ENCODE results near the gene ALK. TPM values are rescaled to one million over a fixed set of nuclear protein-coding genes. Genes with fewer than 3 reads are reported as not detected.

The ALK gene
- total RNA-seq, 2 donors from 2014 or later, result 0.13 to 0.46 TPM

DNA sequence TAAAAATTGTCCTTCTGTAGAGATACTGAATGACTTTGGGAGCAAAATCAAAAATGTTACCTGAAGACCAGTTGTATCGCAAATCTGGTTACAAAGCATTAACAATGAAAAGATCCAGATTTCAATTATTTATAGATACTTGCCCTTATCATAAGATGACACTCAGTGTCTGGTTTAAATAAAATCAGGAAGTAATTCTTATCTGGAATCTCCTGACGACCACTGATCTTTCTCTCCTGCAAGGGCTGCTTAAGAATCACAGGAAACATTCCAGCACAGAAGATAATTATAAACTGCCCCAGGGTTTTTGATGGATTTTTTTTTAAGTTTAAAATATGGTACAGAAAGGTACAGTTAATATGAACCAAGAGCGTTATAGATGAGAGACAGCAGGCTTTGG lies 205.7 kb downstream of the ALK start:
- peaks cover 7% of the 10 kb centered on the region for H3K4me1 Mint-ChIP-seq
- no peaks in the 10 kb centered on the region for H3K36me3 Mint-ChIP-seq (ENCODE audit: low read depth)

DNA sequence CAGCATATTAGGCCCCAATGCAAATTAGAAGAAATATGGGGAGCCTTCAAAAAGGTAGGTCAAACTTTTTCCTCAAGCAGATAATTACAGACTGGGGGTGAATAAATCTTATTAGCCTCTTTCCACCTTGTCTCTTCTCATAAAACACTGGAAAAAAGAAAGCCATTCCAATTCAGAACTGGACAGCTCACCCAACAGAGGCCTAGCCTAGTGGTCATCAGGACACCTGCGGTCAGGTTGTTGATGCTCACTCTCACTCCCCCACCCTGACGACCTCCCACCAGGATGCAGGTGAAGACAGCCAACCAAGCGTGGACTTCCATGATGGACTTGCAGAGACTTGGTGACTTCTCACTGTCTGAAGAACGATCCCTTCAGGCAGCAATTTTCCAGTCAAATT lies 207.1 kb downstream of the ALK start:
- Mint-ChIP-seq H3K4me1 (peaks cover 7% of the 10 kb centered on the region), H3K4me3 (no peak overlapping the region), H3K9me3 (no peaks in the 10 kb centered on the region), H3K27me3 (ENCODE audit: insufficient read depth) (no peaks in the 10 kb centered on the region), H3K27ac (no peak overlapping the region), H3K36me3 (ENCODE audit: low read depth) (no peaks in the 10 kb centered on the region)
- 93 to 100% methylated on average over 3 to 4 of the region's 4 CpGs for WGBS, 2 experiments (ENCODE audit: insufficient coverage in 1 of 2, insufficient read length in 1 of 2)
- peak; percentile 48 for DNase-seq
- Histone ChIP-seq H3K27me3 (ENCODE audit: control insufficient read depth, insufficient read depth, low read length, poor library complexity, severe bottlenecking) (no peaks in the 10 kb centered on the region), H3K4me1 (ENCODE audit: control insufficient read depth, insufficient read depth, low read length) (no peaks in the 10 kb centered on the region), H3K4me3 (ENCODE audit: low read length) (no peak overlapping the region), H3K36me3 (ENCODE audit: control insufficient read depth, insufficient read depth, low read length) (no peaks in the 10 kb centered on the region), H3K27ac (ENCODE audit: low read depth, low read length) (no peak overlapping the region), H3K9me3 (ENCODE audit: control insufficient read depth, low read length) (no peaks in the 10 kb centered on the region), H3K9ac (ENCODE audit: extremely low read depth, low read length, poor library complexity, severe bottlenecking) (no peak overlapping the region)
- TF ChIP-seq, protein P1, sequence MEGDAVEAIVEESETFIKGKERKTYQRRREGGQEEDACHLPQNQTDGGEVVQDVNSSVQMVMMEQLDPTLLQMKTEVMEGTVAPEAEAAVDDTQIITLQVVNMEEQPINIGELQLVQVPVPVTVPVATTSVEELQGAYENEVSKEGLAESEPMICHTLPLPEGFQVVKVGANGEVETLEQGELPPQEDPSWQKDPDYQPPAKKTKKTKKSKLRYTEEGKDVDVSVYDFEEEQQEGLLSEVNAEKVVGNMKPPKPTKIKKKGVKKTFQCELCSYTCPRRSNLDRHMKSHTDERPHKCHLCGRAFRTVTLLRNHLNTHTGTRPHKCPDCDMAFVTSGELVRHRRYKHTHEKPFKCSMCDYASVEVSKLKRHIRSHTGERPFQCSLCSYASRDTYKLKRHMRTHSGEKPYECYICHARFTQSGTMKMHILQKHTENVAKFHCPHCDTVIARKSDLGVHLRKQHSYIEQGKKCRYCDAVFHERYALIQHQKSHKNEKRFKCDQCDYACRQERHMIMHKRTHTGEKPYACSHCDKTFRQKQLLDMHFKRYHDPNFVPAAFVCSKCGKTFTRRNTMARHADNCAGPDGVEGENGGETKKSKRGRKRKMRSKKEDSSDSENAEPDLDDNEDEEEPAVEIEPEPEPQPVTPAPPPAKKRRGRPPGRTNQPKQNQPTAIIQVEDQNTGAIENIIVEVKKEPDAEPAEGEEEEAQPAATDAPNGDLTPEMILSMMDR (conservative IDR thresholded peaks at IDR 0.05), result peak; percentile 45

More for the DNA sequence above, 205.7 kb downstream of the ALK start:
- Mint-ChIP-seq H3K27me3 (ENCODE audit: insufficient read depth) (no peaks in the 10 kb centered on the region), H3K27ac (no peak overlapping the region), H3K9me3 (no peaks in the 10 kb centered on the region), H3K4me3 (no peak overlapping the region)
- no peak for DNase-seq
- no peak overlapping the region for H3K9ac ChIP-seq (ENCODE audit: extremely low read depth, low read length, poor library complexity, severe bottlenecking)
- H3K9me3 ChIP-seq (ENCODE audit: control insufficient read depth, low read length), result no peaks in the 10 kb centered on the region
- H3K4me3 ChIP-seq (ENCODE audit: low read length), result no peak overlapping the region
- no peaks in the 10 kb centered on the region for H3K36me3 ChIP-seq (ENCODE audit: control insufficient read depth, insufficient read depth, low read length)
- TF ChIP-seq, protein P1 (conservative IDR thresholded peaks at IDR 0.05), result no peak
- H3K4me1 ChIP-seq (ENCODE audit: control insufficient read depth, insufficient read depth, low read length), result no peaks in the 10 kb centered on the region
- H3K27ac ChIP-seq (ENCODE audit: low read depth, low read length), result no peak overlapping the region
- 88 to 100% methylated on average over 1 to 3 of the region's 3 CpGs for WGBS, 2 experiments (ENCODE audit: insufficient coverage in 1 of 2, insufficient read length in 1 of 2)
- H3K27me3 ChIP-seq (ENCODE audit: control insufficient read depth, insufficient read depth, low read length, poor library complexity, severe bottlenecking), result no peaks in the 10 kb centered on the region

DNA sequence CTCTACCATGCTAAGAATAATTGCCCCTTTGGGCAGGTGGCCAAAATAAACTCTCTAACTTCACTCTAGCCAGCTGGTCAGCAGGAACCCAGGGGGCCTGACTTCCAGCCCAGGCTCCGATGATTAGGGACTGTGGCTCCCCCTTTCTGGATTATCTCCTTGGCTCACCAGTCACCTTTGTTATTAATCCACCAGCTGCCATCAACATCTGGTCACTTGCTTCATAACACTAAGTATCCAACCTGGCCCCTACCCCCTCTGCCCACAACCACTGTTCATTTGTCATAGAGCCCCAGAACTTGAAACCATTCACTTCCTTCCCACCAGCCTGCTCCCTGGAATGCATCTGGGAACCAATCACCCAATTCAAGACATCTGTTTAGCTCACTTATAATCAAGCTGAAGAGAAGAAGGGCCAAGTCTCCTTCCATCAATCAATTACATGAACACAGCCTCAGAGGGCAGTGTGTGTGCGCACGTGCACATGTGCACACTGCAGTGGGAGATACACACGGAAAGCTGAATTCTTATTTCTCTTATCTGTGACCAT lies 215.1 kb downstream of the ALK start:
- Mint-ChIP-seq H3K36me3 (ENCODE audit: low read depth) (no peaks in the 10 kb centered on the region), H3K9me3 (no peaks in the 10 kb centered on the region), H3K27ac (no peak overlapping the region), H3K4me3 (no peak overlapping the region), H3K4me1 (no peaks in the 10 kb centered on the region), H3K27me3 (ENCODE audit: insufficient read depth) (no peaks in the 10 kb centered on the region)
- TF ChIP-seq, protein P1 (conservative IDR thresholded peaks at IDR 0.05), result no peak
- no peak for DNase-seq
- Histone ChIP-seq H3K4me1 (ENCODE audit: control insufficient read depth, insufficient read depth, low read length) (no peaks in the 10 kb centered on the region), H3K4me3 (ENCODE audit: low read length) (no peak overlapping the region), H3K9me3 (ENCODE audit: control insufficient read depth, low read length) (no peaks in the 10 kb centered on the region), H3K9ac (ENCODE audit: extremely low read depth, low read length, poor library complexity, severe bottlenecking) (no peak overlapping the region), H3K27ac (ENCODE audit: low read depth, low read length) (no peak overlapping the region), H3K36me3 (ENCODE audit: control insufficient read depth, insufficient read depth, low read length) (no peaks in the 10 kb centered on the region), H3K27me3 (ENCODE audit: control insufficient read depth, insufficient read depth, low read length, poor library complexity, severe bottlenecking) (no peaks in the 10 kb centered on the region)
- 95 to 100% methylated on average over 1 to 4 of the region's 4 CpGs for WGBS, 2 experiments (ENCODE audit: insufficient coverage in 1 of 2, insufficient read length in 1 of 2)
